ENCODE measurements around the gene HOXD11.
A peak's percentile ranks its signal among the peaks of the same experiment; 100 is the strongest.

Gene HOXD11

GRCh38 chr2:176136374-176137251 is 29.5 kb downstream of the HOXD11 start:
- no peak for DNase-seq

- no peak for DNase-seq
These were observed 30.1 kb downstream of the HOXD11 start for GRCh38 chr2:176137252-176137580.

- no peak for DNase-seq
These were observed 30.8 kb downstream of the HOXD11 start for GRCh38 chr2:176137906-176138305.

GRCh38 chr2:176138526-176138922 is 31.4 kb downstream of the HOXD11 start:
- DNase-seq: no peak

- no peak for DNase-seq
These were observed 32.0 kb downstream of the HOXD11 start for GRCh38 chr2:176138923-176139660.

- DNase-seq: no peak
These were observed 32.8 kb downstream of the HOXD11 start for GRCh38 chr2:176139661-176140512.

GRCh38 chr2:176140513-176141317 is 33.6 kb downstream of the HOXD11 start:
- DNase-seq: peak; percentile 24 to 34

- DNase-seq: no peak
These were observed 35.2 kb downstream of the HOXD11 start for GRCh38 chr2:176142281-176142680.

- no peak for DNase-seq
These were observed 38.2 kb downstream of the HOXD11 start for GRCh38 chr2:176145085-176145969.

GRCh38 chr2:176146101-176146500 is 39.0 kb downstream of the HOXD11 start:
- no peak for DNase-seq

- DNase-seq: no peak
These were observed 39.6 kb downstream of the HOXD11 start for GRCh38 chr2:176146645-176147044.

GRCh38 chr2:176147210-176147799 is 40.2 kb downstream of the HOXD11 start:
- DNase-seq: no peak

GRCh38 chr2:176147800-176148496 is 40.9 kb downstream of the HOXD11 start:
- no peak for DNase-seq

GRCh38 chr2:176148751-176149421 is 41.8 kb downstream of the HOXD11 start:
- no peak for DNase-seq

- DNase-seq: no peak
These were observed 42.4 kb downstream of the HOXD11 start for GRCh38 chr2:176149481-176149938.

GRCh38 chr2:176149939-176150583 is 43.0 kb downstream of the HOXD11 start:
- no peak for DNase-seq

- DNase-seq: no peak
These were observed 43.7 kb downstream of the HOXD11 start for GRCh38 chr2:176150584-176151441.

Data from activated CD4-positive, alpha-beta T cell treated with anti-CD3 and anti-CD28 coated beads, Interleukin-2, amount 50 U/mL, for 4 hours (primary cell).